NCI-H187 treated with DMSO at 0.1 percent for 48 hours (cell line): ENCODE measurements around the gene CHN1.

Source experiments
- DNase-seq: peaks from one replicate; lab custom pipeline; 2025; lab: John Stamatoyannopoulos, UW

CHN1 gene

DNA sequence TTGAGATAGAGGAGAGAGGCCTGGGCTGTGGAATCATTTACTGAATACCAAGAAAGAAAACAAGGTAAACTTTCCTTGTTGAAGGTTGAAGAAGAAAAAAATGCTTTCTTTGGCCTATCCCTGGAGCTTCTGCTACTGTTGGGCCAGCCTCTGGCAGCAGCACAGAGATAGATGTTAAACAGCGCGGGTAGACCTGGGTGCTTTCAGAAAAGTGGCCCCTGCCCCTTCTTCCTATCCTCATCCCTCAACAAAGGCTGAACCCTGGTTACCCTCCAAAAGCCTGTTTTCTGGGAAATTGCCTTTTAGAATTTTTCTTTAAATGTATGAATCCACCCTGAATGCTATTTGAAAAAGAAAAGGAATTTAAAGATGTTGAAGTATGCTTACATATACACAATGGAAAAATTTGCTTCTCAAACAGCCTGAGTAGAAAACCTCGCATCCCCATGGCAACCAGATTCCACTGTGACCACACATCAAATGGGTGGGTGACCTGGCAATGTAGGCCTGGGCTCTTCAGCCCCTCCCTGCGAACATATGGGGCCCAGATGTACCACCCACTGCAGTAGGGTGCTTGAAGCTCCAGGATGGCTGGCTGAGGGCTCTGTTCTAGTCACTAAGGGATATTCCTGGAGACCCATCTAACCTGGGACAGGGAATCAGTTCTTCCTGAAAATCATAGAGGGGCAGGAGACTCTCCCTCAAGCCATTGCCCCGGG lies 217.5 kb downstream of the CHN1 start:
- DNase-seq: no peak

DNA sequence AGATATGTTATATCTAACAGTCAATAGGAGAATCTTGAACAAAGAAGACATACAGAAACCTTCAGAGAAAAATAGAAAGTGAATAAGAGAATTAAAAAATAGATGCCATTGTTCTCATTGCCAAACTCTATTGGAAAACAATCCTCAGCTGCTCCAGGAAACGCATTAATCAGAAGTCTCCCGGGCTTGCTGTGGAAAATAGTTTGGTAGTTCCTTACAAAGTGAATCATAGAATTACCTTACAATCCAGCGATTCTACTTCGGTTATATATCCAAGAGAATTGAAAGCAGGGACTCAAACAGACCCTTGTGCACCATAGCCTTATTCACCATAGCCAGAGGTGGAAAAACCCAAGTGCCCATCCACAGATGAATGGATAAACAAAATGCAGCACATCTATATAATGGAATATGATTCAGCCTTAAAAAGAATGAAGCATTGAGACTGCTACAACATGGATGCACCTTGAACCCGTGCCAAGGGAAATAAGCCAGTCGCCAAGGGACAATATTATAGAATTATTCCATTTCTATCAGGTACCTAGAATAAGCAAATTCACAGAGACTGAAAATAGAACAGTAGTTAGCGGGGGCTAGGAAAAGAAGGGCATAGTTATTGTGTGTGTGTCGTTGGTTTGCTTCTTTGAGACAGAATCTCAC lies 219.0 kb downstream of the CHN1 start:
- DNase-seq: no peak

DNA sequence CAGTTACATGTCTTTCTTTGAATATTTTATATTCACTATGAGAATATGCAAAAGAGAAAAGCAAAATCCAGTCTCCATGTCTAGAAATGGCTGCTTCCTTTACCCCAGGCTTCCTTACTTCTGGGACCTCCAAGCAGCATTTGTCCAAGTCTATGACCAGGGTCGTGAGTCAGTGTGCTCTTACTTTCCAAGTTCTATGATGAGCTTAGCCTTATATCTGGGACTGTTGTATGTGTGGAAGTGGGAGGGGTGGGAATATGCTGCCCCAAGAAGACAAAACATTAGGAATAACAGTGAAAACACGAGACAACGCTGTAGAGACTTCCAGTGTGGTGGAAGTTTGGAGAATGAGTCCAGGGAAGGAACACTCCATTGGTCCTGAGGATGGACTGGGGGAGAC lies 219.7 kb downstream of the CHN1 start:
- no peak for DNase-seq

DNA sequence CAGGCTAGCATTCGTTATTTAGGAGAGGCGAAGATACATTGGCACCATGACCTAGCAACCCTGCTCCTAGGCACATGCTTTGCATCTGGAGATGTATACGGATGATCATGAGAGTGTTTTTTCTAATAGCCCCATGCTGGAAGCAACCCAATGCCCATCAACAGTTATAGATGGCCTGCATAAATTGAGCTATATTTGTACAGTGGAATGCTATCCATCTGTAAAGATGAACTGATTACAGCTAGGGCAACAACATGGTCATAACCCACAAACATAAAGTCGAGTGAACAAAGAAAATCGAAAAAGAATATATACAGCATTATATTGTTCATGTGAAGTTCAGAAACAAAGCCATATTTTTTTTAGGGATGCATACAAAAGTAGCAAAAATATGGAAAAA lies 220.3 kb downstream of the CHN1 start:
- no peak for DNase-seq

DNA sequence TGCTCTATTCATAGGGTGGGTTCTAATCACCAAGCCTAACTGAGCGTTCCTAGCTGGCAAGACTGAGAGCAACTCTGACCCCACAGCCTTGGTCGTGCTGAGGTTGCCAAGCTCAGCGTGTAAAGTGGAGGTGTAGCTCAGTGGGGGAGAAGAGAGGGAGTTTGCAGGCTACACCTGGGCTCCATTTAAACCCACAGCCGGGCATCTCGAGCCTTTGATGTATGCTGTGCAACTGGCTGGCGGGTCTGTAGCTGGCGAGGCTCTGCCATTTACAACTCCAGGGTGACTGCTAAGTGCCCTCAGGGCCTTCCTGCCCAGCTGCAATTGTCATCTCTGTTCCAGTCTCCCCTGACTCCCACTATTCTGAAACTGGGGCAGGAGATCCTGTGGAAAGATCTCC lies 220.9 kb downstream of the CHN1 start:
- no peak for DNase-seq

DNA sequence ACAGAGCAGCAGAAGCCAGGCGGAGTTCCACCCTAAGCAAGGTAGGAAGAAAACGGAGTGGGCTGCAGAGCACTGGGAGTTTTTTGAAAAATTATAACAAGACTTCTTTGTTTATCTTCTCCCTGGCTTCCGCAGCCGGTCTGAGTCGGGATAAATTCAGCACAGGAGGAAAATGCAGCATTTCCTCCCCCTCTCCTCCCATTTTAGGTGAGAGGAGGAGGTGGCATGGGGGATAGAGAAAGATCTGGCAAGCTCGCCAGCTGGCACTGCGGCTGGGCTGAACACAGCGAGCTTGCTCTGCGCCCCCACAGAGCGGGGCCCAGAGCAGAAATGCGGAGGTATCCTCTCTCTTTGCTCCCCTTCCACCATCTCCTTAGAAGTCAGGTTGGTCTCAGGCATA lies 223.2 kb downstream of the CHN1 start:
- no peak for DNase-seq

DNA sequence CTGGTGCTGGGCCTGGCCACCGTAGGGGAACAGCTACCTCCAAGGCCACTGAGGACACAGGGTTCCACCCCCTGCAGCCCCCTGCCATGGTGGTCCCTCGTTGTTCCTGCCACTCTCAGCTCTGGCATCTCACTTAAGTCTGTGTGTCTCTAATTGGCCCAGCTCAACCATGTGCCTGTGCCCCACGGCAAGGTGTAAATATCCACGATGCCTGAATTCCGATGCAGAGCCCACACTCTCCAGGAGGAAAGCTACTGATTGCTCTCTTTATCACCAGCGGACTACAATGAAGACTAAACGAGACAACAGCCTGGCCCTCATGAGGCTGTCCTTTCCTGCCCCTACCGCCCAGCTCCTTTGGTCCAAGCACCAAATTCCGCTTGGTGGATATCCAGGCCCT lies 223.9 kb downstream of the CHN1 start:
- DNase-seq: no peak

DNA sequence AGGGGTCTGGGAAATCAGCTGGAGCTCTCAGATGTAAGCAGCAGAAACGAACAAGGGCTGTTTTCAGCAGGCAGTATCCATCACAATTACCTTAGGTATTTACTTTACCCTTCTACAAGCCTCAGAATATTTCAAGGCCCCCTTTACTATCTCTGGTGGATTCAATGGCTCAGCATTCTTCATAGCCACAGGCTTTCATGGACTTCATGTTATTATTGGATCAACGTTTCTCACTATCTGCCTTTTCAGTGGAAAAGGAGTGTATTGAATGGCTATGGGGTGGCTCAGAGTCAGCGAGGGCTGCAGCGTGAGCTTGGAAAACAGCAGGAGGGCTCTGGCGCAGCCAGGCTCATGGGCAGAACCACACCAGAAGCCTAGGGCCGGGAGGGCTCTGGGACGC lies 224.3 kb downstream of the CHN1 start:
- DNase-seq: no peak

DNA sequence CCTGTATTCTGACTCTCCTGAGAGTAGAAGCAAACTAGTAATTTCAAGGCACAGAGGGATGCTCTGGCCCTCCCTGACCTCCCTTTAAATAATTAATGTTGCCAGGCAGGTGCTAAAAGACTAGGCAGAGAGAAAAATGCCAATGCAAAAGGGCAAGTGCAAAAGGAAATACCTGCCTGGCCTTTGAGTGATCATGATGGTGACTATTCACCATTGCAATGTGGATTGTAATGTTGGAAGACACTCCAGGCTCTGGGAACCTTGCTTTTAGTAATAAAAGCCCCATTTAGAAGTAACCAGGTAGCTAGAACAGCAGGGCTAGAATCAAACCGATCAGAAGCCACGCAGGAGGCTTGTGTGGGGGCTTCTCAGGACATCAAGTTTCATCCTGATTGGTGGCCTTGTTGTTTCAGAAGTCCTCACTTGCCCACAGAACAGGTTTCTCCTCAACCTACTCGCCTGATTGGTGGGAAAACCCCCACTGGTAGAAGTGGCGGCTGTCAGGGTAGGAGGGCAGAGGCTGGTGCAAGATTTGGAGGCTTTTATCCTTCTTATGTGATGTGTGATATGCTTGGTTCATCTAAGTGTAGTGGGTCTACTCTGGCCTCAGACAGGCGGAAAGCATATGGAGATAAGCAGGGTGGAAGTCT lies 224.9 kb downstream of the CHN1 start:
- DNase-seq: no peak

DNA sequence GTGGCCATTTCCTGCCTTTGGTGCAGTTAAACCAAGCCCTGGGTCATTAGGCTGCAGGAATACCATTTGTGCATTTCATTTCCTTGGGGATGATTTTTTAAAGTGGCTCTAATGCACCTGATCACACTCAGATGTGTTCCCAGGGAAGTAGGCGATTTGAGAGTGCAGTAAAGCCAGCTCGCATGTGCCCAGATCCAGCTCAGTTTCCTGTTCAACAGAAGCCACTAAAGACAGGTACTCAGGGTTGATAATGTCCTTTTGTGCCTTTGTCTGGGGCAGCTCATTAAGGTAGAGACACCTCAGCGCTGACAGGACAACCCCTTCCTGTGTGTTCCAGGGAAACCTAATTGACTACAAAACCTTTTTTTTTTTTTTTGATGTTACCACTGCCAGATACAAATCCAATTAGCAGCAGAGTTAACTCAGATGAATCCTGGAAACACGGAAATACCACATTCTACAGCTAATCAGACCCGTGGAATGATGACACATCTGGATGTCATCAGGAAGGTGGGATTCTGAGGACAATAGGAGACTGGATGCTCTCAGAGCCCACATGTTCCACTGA lies 225.7 kb downstream of the CHN1 start:
- DNase-seq: no peak

DNA sequence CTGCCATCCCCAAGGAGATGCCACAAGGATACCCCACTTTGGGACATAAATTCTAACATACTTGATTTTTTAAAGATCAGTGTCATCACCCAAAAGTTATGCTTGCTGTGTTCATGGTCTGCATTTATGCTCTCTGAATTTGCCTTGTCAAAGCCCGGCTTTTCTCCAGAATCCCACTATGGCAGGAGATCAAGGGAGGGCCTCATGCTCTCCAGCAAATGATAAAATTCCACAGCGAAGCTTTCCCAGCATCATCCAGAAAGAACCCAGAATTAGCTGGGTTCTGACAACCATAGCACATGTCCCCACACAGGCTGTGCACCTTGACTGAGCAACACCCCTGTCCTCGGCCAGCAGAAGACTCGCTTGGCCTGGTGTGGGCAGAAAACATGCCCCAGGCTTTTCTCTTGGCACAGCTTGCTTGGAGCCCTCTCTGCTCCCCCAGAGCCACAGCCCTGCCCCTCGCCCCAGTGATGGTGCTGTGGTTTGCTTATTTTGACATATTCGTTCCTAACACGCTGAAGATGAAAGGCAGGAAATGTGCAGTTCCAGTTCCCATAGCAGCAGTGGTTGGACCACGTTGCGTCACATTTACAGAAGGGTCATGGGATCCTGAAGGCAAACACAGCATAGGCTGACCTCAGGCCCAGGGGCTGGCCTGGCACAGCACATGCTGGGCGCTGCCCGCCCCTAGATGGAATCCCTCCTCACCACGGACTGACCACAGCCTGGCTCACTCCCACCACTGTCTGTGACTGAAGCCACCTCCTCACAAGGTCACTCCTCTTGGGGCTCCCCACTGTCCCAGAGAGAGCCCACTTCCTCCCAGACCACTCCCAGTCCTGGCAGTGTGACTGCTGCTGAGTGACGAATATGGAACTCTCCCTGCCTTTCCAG lies 226.8 kb downstream of the CHN1 start:
- DNase-seq: no peak

DNA sequence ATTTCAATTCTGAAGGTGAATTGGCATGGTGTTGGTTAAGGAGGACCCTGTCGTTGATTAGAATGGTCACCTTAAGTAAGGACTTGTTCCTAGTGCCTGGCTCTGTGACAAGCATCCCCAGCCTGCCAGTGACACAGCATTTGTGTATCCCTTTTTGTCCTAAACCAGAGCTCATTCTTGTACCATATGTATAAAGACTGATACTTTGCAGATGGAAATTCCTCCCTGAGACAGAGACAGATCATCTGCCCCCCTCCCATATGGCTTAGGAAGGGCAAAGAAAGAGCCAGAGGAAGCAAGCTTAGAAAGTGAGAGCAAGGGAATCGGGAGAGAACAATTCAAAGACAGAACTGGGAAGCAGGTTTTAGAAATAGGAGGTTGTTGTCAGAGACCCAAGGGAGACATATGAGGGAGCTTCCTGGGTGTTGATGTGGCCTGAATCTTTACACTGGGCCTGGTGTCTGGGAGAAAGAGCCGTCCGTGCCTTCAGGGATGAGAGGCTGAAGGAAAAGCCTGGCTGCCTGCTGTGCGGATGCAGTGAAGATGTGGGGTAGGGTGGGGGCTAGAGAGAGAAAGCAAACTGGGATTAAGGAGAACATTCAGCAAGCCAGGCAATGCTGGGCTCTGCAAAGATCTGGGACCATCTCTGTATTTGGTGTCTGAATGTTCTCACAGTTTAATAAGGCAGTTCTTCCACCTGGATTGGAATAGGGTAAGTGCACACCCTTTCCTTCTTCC lies 227.7 kb downstream of the CHN1 start:
- DNase-seq: no peak

DNA sequence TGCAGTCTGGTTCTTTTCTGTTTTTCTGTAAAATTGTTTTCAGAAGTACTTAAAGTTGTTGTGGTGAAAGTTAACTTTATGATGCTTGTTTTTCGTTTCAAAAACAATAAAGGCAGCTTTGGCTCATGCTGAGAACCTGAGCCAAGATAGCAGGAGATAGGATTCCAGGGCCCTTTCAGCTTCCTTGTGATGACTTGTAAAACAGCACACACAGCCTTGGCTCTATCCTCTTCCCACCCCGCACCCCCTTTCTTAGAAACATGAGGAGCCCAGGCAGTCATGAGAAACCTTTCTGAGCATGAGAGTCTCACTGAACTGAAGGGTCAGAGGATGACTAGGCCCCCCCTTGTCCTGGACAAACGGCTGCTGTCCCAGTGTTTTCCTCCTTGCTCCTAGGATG lies 228.5 kb downstream of the CHN1 start:
- DNase-seq: no peak

DNA sequence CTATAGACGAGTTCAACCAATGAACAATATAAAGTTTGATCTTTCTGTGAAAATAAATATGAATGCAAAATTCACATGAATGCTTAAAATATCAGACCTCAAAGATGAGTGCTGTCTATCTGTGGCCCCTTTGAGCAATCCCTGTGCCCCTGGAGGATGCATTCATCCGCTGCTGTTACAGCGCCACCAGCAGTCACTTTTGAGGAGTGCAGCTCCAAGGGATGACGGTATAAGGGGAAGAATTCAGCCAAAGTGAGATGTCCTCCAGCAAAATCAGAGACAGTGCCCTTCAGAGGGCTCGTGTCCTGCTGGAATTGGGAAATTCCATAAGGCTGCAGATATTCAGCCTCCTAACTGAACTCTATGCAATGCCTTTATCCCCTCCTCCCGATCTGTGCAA lies 229.0 kb downstream of the CHN1 start:
- no peak for DNase-seq

DNA sequence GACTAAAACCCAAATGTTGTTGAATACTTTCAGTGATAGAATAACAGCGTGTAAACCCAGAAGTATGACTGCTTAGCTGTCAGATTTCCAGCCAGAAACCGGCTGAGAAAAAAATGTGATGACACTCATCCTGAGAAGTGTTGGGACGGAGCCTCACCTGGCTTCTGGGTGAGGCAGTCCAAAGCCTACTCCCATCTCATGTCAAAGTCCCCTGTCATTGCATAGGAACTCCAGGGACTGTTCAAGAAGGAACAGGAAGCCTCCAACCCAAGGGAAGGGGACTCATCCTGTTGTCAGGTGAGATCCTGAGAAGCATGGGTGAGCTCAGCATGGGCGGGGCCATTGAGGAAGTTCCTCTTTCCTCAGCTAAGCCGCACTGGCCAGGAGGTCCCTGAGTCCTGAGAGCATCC lies 229.6 kb downstream of the CHN1 start:
- DNase-seq: no peak

DNA sequence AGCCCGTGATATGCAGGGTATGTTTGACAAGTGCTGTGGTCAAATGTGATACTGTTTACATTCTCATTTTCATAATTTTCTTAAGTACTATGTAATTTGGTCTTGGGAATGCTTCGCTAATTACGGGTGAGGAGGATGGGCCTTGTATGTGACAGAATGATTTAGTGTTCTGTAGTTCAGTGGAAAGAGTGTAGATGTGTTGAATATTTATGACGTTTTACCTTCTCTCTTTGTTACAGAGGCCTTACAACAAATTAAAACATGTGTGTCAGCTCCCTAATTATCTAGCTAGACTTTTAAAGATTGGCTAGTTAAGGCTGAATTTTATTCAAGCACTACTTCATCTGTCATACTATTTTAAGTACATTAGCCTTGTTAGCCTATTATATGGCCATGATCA lies 230.3 kb downstream of the CHN1 start:
- no peak for DNase-seq

DNA sequence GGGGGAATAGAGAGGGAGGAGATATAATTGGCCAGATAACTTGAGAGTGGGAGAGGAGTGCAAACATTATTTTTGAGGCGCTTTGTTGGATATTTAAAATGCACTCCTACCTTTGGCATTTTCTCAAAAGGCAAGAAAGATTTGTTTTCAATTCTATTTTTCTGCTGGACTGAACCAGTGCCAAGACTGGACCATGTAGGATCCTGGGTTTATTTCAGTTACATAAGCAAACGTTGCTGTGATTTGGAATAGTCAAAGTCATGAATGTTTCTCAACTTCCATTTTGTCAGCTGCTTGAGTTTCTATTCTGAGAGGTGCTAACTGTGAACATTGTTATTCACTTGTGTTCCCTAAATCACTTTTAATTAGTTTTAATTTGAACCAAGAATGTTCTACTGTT lies 232.0 kb downstream of the CHN1 start:
- no peak for DNase-seq

DNA sequence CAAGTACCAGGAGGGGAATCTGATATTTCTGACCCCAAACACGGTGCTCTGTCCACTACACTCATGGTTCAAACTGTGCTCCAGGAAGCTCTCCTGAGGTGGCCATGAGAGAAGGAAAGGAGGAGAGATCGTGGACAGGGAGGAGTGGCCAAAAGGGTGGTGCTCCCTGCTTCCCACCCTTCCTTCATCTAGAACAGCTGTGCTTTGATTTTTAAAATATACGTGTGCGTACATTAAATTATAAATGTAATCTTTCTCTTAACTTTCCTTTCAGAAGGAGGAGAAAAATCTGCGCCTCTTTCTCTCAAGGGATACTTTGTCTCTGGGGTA lies 232.7 kb downstream of the CHN1 start:
- no peak for DNase-seq

DNA sequence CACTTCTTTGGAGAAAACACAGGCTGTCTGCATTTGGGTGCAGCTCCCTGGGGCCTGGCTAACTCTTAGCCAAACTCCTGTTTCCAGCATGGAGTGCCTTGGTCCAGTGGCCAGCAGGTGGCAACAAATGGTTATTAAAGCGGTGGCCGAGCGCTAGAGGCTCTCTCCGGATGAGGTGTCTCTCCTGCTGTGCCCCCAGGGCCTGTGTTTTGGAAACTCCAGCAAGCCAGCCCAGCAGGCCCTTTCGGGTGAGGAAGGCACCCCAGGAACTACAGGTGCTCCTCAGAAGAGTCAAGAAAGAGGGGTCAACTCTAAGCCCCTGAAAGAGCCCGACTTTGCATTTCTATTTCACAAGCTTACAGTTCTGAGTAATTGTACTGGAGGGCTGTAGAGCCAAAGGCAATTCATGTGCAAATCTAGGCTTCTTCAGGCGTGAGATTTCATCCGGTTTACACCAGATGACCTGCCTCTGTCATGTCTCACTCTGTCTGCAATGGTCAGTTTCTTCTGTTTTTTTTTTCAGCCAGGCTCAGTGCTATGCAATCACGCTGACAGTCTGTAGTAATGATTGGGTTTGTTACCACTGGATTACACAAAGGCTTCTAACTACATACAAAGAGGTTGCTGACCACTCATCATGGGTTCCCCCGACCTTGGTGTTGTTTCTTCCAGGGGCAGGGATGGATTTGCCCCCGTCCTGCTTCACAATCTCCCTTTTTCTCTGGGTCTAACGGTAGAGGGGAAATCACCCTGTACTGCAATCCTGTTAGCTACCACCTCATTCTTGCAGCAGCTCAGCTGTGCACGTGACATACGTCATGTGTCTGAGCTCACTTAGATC lies 233.3 kb downstream of the CHN1 start:
- DNase-seq: no peak

DNA sequence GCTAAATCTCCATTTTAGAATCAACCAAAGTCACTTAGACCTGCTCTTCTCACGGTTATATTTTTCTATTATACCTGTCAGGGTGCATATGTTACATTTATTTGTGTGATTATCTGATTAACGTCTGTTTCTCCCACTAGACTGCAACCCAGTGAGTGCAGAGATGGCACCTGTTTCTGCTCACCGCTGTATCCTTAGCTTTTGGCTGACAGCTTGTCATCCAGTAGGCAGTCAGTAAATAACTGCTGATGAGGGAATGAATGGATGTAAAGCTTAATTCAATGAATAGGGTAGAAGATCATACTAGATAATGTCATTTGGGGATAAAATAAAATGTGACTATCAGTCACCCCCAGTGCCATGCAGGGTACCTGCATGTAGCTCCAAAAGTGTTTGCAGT lies 234.0 kb downstream of the CHN1 start:
- DNase-seq: no peak

DNA sequence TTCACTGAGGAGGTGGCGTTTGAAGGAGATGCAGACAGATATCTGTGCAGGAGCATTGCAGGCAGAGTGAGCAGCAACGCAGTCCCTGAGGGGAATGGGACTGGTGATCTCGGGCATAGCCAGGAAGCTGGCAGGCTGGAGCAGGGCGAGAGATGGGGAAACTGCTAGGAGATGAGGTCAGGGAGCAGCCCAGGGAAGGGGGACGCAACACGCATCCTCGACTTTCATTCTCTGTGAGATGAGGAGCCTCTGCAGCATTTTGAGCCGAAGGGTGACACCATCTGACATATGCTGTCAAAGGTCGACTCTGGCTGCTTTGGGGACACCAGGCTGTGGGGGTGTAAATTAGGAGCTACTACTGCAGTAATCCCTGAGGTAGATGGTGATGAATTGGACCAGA lies 236.6 kb downstream of the CHN1 start:
- no peak for DNase-seq
